Measurements from ENCODE around the gene SS18. TPM values are rescaled to one million over a fixed set of nuclear protein-coding genes. Genes with fewer than 3 reads are reported as not detected.
A peak's percentile ranks its signal among the peaks of the same experiment; 100 is the strongest.

The SS18 gene
- total and polyA plus RNA-seq, 3 experiments from 2014 or later: 41.3 to 55.5 (median 52.8) TPM

DNA sequence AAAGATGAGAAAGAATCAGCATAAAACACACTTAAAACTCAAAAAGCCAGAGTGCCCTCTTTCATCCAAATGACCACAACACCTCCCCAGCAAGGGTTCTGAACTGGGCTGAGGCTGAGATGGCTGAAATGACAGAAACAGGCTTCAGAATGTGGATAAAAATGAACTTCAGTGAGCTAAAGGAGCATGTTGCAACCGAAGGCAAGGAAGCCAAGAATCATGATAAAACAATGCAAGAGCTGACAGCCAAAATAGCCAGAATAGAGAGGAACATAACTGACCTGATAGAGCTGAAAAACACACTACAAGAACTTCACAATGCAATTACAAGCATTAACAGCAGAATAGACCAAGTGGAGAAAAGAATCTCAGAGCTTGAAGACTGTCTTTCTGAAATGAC is 31.1 kb upstream of the SS18 start:
- Mint-ChIP-seq H3K4me1 (peaks cover 7 to 13% (median 10%) of the 10 kb centered on the region in 3 donors), H3K9me3 (peaks cover 0 to 7% (median 0%) of the 10 kb centered on the region in 5 donors), H3K27ac (no peak overlapping the region), H3K36me3 (peaks cover 0 to 15% (median 0%) of the 10 kb centered on the region in 3 donors), H3K27me3 (peaks cover 10 to 42% of the 10 kb centered on the region in 2 donors), H3K4me3 (no peak overlapping the region)
- Histone ChIP-seq H3K4me3 (ENCODE audit: low read length) (no peak overlapping the region), H3K9me3 (ENCODE audit: low read length) (no peaks in the 10 kb centered on the region), H3K36me3 (ENCODE audit: insufficient read depth, low read length) (no peaks in the 10 kb centered on the region), H3K27me3 (ENCODE audit: insufficient read depth, low read length, poor library complexity, severe bottlenecking) (no peaks in the 10 kb centered on the region), H3K4me1 (ENCODE audit: insufficient read depth, low read length) (no peaks in the 10 kb centered on the region), H3K27ac (ENCODE audit: low read depth, low read length) (no peak overlapping the region)
- CTCF ChIA-PET: no interaction called here
- DNase-seq: no peak
- POLR2A ChIA-PET: no interaction called here

GRCh38 chr18:26119246-26119645 is 28.8 kb upstream of the SS18 start:
- ChIA-PET POLR2A (no interaction called here), CTCF (no interaction called here)
- peaks cover 7 to 13% (median 10%) of the 10 kb centered on the region in 3 donors for H3K4me1 Mint-ChIP-seq
- Histone ChIP-seq H3K27me3 (ENCODE audit: insufficient read depth, low read length, poor library complexity, severe bottlenecking) (no peaks in the 10 kb centered on the region), H3K36me3 (ENCODE audit: insufficient read depth, low read length) (no peaks in the 10 kb centered on the region), H3K27ac (ENCODE audit: low read depth, low read length) (no peak overlapping the region), H3K9me3 (ENCODE audit: low read length) (no peaks in the 10 kb centered on the region), H3K4me1 (ENCODE audit: insufficient read depth, low read length) (no peaks in the 10 kb centered on the region), H3K4me3 (ENCODE audit: low read length) (no peak overlapping the region)
- H3K9me3 Mint-ChIP-seq: peaks cover 0 to 7% (median 0%) of the 10 kb centered on the region in 5 donors
- peaks cover 0 to 22% (median 0%) of the 10 kb centered on the region in 3 donors for H3K36me3 Mint-ChIP-seq
- peak overlapping the region in 1 of 8 donors; percentile 5 for H3K27ac Mint-ChIP-seq
- DNase-seq: no peak
- no peak overlapping the region for H3K4me3 Mint-ChIP-seq
- peaks cover 14 to 50% of the 10 kb centered on the region in 2 donors for H3K27me3 Mint-ChIP-seq

- H3K9me3 Mint-ChIP-seq: no peaks in the 10 kb centered on the region
- no peak for DNase-seq
- H3K27ac ChIP-seq (ENCODE audit: low read depth, low read length): no peak overlapping the region
- H3K36me3 Mint-ChIP-seq: no peaks in the 10 kb centered on the region
- no peaks in the 10 kb centered on the region for H3K4me1 ChIP-seq (ENCODE audit: insufficient read depth, low read length)
- no peaks in the 10 kb centered on the region for H3K36me3 ChIP-seq (ENCODE audit: insufficient read depth, low read length)
- no peak overlapping the region for H3K4me3 ChIP-seq (ENCODE audit: low read length)
- no peaks in the 10 kb centered on the region for H3K9me3 ChIP-seq (ENCODE audit: low read length)
- ChIA-PET CTCF (no interaction called here), POLR2A (interaction anchor here (0.7 kb wide), 1 partner anchor 114 kb away, joined by 4 read pairs; no protein-coding TSS in a partner anchor)
- H3K27me3 Mint-ChIP-seq: peaks cover 0 to under 1% of the 10 kb centered on the region in 2 donors
- H3K4me1 Mint-ChIP-seq: no peaks in the 10 kb centered on the region
- H3K4me3 Mint-ChIP-seq: no peak overlapping the region
- no peaks in the 10 kb centered on the region for H3K27me3 ChIP-seq (ENCODE audit: insufficient read depth, low read length, poor library complexity, severe bottlenecking)
- no peak overlapping the region for H3K27ac Mint-ChIP-seq
Measured at GRCh38 chr18:26104035-26104434, 13.6 kb upstream of the SS18 start.

DNA sequence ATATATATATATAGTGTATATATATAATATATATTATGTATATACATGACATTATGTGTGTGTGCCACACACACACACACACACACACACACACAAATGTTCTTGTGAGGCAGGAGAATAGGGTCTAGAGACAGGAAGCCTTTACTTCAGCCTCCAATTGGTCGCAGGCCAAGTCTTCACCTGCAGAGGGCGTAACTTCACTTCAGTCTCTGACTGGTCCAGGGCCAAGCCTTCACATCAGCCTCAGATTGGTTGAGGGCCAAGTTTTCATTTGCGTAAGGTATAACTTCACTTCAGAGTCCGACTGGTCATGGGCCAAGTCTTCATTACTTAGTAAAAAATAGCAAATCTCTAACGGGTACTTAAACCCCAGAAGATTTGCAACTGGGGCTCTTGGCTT is 13.2 kb upstream of the SS18 start:
- POLR2A ChIA-PET: no interaction called here
- Histone ChIP-seq H3K4me1 (ENCODE audit: insufficient read depth, low read length) (no peaks in the 10 kb centered on the region), H3K27ac (ENCODE audit: low read depth, low read length) (no peak overlapping the region), H3K4me3 (ENCODE audit: low read length) (no peak overlapping the region), H3K9me3 (ENCODE audit: low read length) (no peaks in the 10 kb centered on the region), H3K27me3 (ENCODE audit: insufficient read depth, low read length, poor library complexity, severe bottlenecking) (no peaks in the 10 kb centered on the region), H3K36me3 (ENCODE audit: insufficient read depth, low read length) (no peaks in the 10 kb centered on the region)
- DNase-seq: peak in 2 of 5 donors; percentile 2 to 27
- no peaks in the 10 kb centered on the region for H3K9me3 Mint-ChIP-seq
- CTCF ChIA-PET: interaction anchor here (0.7 kb wide), 1 partner anchor 20 kb away, joined by 3 read pairs; no protein-coding TSS in a partner anchor
- H3K4me1 Mint-ChIP-seq: no peaks in the 10 kb centered on the region
- H3K36me3 Mint-ChIP-seq: no peaks in the 10 kb centered on the region
- H3K27me3 Mint-ChIP-seq: peaks cover 0 to 3% of the 10 kb centered on the region in 2 donors
- H3K4me3 Mint-ChIP-seq: no peak overlapping the region
- H3K27ac Mint-ChIP-seq: no peak overlapping the region

DNA sequence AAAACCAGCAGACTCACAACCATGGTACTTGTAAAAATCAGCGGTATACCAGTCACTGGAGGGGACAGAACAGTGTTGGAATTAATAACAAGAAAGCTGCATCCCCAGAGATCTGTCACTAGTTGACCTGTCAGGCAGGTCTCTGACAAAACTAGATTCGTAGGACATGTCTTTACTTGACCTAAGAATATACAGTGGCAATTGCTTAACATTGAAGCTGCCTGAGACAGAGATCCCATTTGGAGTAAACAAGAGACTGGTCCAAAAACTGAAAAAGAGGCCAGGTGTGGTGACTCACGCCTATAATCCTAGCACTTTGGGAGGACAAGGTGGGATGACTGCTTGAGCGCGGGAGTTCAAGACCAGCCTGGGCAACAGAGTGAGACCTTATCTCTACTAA is 7.2 kb upstream of the SS18 start:
- H3K27ac Mint-ChIP-seq: no peak overlapping the region
- no peaks in the 10 kb centered on the region for H3K4me1 Mint-ChIP-seq
- H3K4me1 ChIP-seq (ENCODE audit: insufficient read depth, low read length): no peaks in the 10 kb centered on the region
- no peaks in the 10 kb centered on the region for H3K27me3 ChIP-seq (ENCODE audit: insufficient read depth, low read length, poor library complexity, severe bottlenecking)
- H3K36me3 Mint-ChIP-seq: no peaks in the 10 kb centered on the region
- DNase-seq: no peak
- H3K27me3 Mint-ChIP-seq: peaks cover 0 to 3% of the 10 kb centered on the region in 2 donors
- no peak overlapping the region for H3K4me3 Mint-ChIP-seq
- H3K27ac ChIP-seq (ENCODE audit: low read depth, low read length): no peak overlapping the region
- no peaks in the 10 kb centered on the region for H3K9me3 ChIP-seq (ENCODE audit: low read length)
- no peaks in the 10 kb centered on the region for H3K36me3 ChIP-seq (ENCODE audit: insufficient read depth, low read length)
- ChIA-PET POLR2A (no interaction called here), CTCF (no interaction called here)
- no peak overlapping the region for H3K4me3 ChIP-seq (ENCODE audit: low read length)
- H3K9me3 Mint-ChIP-seq: peaks cover 0 to 3% (median 0%) of the 10 kb centered on the region in 5 donors

DNA sequence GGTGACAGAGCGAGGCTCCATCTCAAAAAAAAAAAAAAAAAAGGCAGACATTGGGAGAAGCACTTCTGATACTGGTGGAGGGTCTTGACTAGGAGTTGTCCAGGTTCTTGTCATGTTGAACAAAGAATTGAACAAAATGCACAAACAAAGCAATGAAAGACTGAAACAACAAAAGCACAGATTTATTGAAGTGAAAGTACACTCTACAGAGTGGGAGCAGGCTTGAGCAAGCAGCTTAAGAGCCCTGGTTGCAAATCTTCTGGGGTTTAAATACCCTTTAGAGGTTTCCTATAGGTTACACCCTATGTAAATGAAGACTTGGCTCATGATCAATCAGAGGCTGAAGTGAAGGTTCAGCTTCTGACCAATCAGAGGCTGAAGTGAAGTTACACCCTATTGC is 6.4 kb upstream of the SS18 start:
- no peaks in the 10 kb centered on the region for H3K36me3 Mint-ChIP-seq
- H3K9me3 Mint-ChIP-seq: peaks cover 0 to 3% (median 0%) of the 10 kb centered on the region in 5 donors
- DNase-seq: no peak
- no peak overlapping the region for H3K4me3 ChIP-seq (ENCODE audit: low read length)
- H3K27ac ChIP-seq (ENCODE audit: low read depth, low read length): no peak overlapping the region
- H3K4me1 Mint-ChIP-seq: no peaks in the 10 kb centered on the region
- no peaks in the 10 kb centered on the region for H3K9me3 ChIP-seq (ENCODE audit: low read length)
- peaks cover 0 to 3% of the 10 kb centered on the region in 2 donors for H3K27me3 Mint-ChIP-seq
- H3K36me3 ChIP-seq (ENCODE audit: insufficient read depth, low read length): no peaks in the 10 kb centered on the region
- ChIA-PET POLR2A (no interaction called here), CTCF (no interaction called here)
- H3K27ac Mint-ChIP-seq: no peak overlapping the region
- no peak overlapping the region for H3K4me3 Mint-ChIP-seq
- H3K27me3 ChIP-seq (ENCODE audit: insufficient read depth, low read length, poor library complexity, severe bottlenecking): no peaks in the 10 kb centered on the region
- H3K4me1 ChIP-seq (ENCODE audit: insufficient read depth, low read length): no peaks in the 10 kb centered on the region

DNA sequence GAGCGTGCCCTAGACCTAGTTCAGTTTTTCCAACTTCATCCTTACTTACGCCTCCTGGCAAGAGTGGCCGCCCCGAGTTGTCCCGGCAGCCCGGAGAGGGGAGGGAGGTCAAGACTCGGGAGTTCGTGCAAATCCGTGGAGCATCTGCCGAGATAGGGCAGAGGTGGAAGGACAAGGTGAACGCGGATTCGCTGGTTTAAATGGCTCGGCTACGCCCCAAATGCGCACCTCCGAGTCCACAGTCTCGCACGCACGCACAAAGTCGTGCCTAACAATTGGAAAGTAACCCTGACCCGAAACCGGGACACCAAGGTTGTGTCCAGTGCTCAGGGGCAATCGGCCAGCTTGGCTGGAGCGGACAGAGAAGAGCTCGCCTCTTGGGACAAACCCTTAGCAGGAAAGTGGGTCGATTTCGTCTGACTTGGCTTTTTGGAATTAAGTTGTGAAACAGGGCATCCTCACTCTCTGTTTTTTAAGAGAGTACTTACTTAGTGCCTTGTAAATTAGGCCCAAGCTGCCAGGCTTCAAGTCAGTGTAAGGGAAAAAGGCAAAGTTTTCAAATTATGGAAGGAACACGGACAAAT is 726 bp upstream of the SS18 start:
- peaks cover 0 to 24% (median 0%) of the 10 kb centered on the region in 3 donors for H3K36me3 Mint-ChIP-seq
- peak overlapping the region; percentile 93 to 100 (median 98) for H3K27ac Mint-ChIP-seq
- H3K4me3 ChIP-seq (ENCODE audit: low read length): peak overlapping the region; percentile 75
- H3K4me3 Mint-ChIP-seq: peak overlapping the region; percentile 90 to 99 (median 96)
- no peaks in the 10 kb centered on the region for H3K9me3 ChIP-seq (ENCODE audit: low read length)
- CTCF ChIA-PET: interaction anchor here (1.2 kb wide), 1 partner anchor 32 kb away, joined by 3 read pairs; no protein-coding TSS in a partner anchor
- POLR2A ChIA-PET: interaction anchor here (1.6 kb wide), 1 partner anchor 135 kb away, joined by 7 read pairs; the partner anchor contains the start of gene TAF4B
- H3K9me3 Mint-ChIP-seq: no peaks in the 10 kb centered on the region
- H3K27me3 Mint-ChIP-seq: no peaks in the 10 kb centered on the region
- H3K36me3 ChIP-seq (ENCODE audit: insufficient read depth, low read length): peaks cover 4% of the 10 kb centered on the region
- no peaks in the 10 kb centered on the region for H3K27me3 ChIP-seq (ENCODE audit: insufficient read depth, low read length, poor library complexity, severe bottlenecking)
- H3K4me1 ChIP-seq (ENCODE audit: insufficient read depth, low read length): peaks cover 23% of the 10 kb centered on the region
- peak overlapping the region; percentile 94 for H3K27ac ChIP-seq (ENCODE audit: low read depth, low read length)
- no peak for DNase-seq
- H3K4me1 Mint-ChIP-seq: peaks cover 35 to 43% (median 42%) of the 10 kb centered on the region in 3 donors

DNA sequence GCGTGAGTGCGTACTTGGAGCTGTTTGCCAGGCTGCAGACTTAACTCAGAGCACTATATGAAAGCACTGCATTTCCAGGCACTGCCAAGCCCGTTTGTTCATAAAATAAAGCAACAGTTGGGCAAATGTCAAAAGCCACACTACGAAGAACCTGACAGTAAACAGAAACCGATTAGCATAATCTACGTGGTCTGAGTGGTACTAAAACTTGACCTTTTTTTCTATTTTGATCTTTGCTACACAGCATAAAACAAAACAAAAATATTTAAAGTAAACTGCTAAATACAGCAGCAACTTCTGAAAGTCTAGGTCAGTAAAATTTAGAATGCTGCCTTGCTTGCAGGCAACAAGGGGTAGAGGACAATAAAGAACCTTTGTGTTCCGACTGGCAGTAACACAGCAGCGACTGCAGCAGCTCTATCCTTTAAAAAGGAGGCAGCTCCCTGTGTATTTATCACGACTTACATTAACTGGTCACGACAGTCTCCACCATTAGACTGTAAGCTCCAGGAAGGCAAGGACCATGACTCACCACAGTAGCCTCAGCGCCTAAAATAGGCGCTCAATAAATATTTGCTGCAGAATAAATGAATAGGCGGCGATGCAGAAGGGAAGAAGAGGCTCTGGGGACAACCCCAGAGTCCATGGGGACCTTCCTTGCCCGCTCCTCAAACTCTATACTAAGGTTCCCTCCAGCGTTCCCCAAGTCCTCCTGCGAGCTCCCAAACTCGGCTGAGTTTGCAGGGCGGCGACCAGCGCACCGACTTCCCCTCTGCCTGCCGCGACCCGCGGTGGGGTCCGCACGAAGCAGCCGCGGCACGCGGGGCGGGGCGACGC is 902 bp downstream of the SS18 start:
- peak in 2 of 5 donors; percentile 5 to 6 for DNase-seq
- Mint-ChIP-seq H3K36me3 (peaks cover 0 to 38% (median 3%) of the 10 kb centered on the region in 3 donors), H3K27ac (peak overlapping the region; percentile 92 to 100 (median 96)), H3K4me1 (peaks cover 44 to 59% (median 57%) of the 10 kb centered on the region in 3 donors), H3K4me3 (peak overlapping the region; percentile 90 to 99 (median 96)), H3K27me3 (no peaks in the 10 kb centered on the region), H3K9me3 (no peaks in the 10 kb centered on the region)
- ChIA-PET POLR2A (interaction anchor here (0.9 kb wide), 1 partner anchor 34 kb away, joined by 5 read pairs; no protein-coding TSS in a partner anchor), CTCF (no interaction called here)
- H3K4me3 ChIP-seq (ENCODE audit: low read length): peak overlapping the region; percentile 75
- H3K27me3 ChIP-seq (ENCODE audit: insufficient read depth, low read length, poor library complexity, severe bottlenecking): no peaks in the 10 kb centered on the region
- no peaks in the 10 kb centered on the region for H3K9me3 ChIP-seq (ENCODE audit: low read length)
- peaks cover 4% of the 10 kb centered on the region for H3K36me3 ChIP-seq (ENCODE audit: insufficient read depth, low read length)
- peak overlapping the region; percentile 94 for H3K27ac ChIP-seq (ENCODE audit: low read depth, low read length)
- peaks cover 23% of the 10 kb centered on the region for H3K4me1 ChIP-seq (ENCODE audit: insufficient read depth, low read length)

All from CD8-positive, alpha-beta memory T cell (primary cell).